ENCODE results near the gene PPP1R12A. TPM values are rescaled to one million over a fixed set of nuclear protein-coding genes. Genes with fewer than 3 reads are reported as not detected.
A peak's percentile ranks its signal among the peaks of the same experiment; 100 is the strongest.
"Not testable (repeated sequence)": the region's sequence is repeated elsewhere in the genome, so short reads cannot be mapped to it uniquely, and the experiment has no call there.

Gene PPP1R12A
- total RNA-seq, 2 experiments from 2014 or later, result 104 to 108 TPM

- H3K4me1 Mint-ChIP-seq, result peaks cover 19% of the 10 kb centered on the region
- CTCF ChIA-PET, result no interaction called here
Observed at GRCh38 chr12:79897617-79898016, 37.3 kb downstream of the PPP1R12A start.

GRCh38 chr12:79895804-79896203 is 39.1 kb downstream of the PPP1R12A start:
- peaks cover 24% of the 10 kb centered on the region for H3K36me3 Mint-ChIP-seq
- no peak for ATAC-seq

More at GRCh38 chr12:79897617-79898016, 37.3 kb downstream of the PPP1R12A start:
- ATAC-seq, result no peak
- Mint-ChIP-seq H3K27me3 (no peaks in the 10 kb centered on the region), H3K27ac (no peak overlapping the region), H3K4me3 (no peak overlapping the region), H3K9me3 (ENCODE audit: low read depth) (no peaks in the 10 kb centered on the region), H3K36me3 (peaks cover 21% of the 10 kb centered on the region)
- DNase-seq, result no peak

GRCh38 chr12:79895071-79895470 is 39.8 kb downstream of the PPP1R12A start:
- no peak overlapping the region for H3K4me3 Mint-ChIP-seq
- H3K36me3 Mint-ChIP-seq, result peaks cover 23% of the 10 kb centered on the region
- ATAC-seq (no peak), DNase-seq (no peak)
- no peaks in the 10 kb centered on the region for H3K27me3 Mint-ChIP-seq
- no peak overlapping the region for H3K27ac Mint-ChIP-seq
- peaks cover 2% of the 10 kb centered on the region for H3K9me3 Mint-ChIP-seq (ENCODE audit: low read depth)
- CTCF ChIA-PET, result interaction anchor here (1.2 to 1.3 kb wide), 2 partner anchors 11 to 39 kb away, joined by 3 to 5 read pairs; no protein-coding TSS in a partner anchor
- peaks cover 12% of the 10 kb centered on the region for H3K4me1 Mint-ChIP-seq

More at GRCh38 chr12:79895804-79896203, 39.1 kb downstream of the PPP1R12A start:
- Mint-ChIP-seq H3K9me3 (ENCODE audit: low read depth) (peaks cover 2% of the 10 kb centered on the region), H3K27ac (no peak overlapping the region), H3K4me3 (no peak overlapping the region), H3K27me3 (no peaks in the 10 kb centered on the region), H3K4me1 (peaks cover 15% of the 10 kb centered on the region)
- CTCF ChIA-PET, result interaction anchor here (1.2 to 1.3 kb wide), 2 partner anchors 10 to 38 kb away, joined by 3 to 5 read pairs; no protein-coding TSS in a partner anchor
- no peak for DNase-seq

- peaks cover 17% of the 10 kb centered on the region for H3K36me3 Mint-ChIP-seq
- no peak overlapping the region for H3K27ac Mint-ChIP-seq
- DNase-seq (no peak), ATAC-seq (no peak)
- H3K27me3 Mint-ChIP-seq, result no peaks in the 10 kb centered on the region
- peaks cover 2% of the 10 kb centered on the region for H3K9me3 Mint-ChIP-seq (ENCODE audit: low read depth)
- CTCF ChIA-PET, result no interaction called here
- no peak overlapping the region for H3K4me3 Mint-ChIP-seq
- H3K4me1 Mint-ChIP-seq, result peaks cover 10% of the 10 kb centered on the region
Observed at GRCh38 chr12:79891506-79892162, 43.3 kb downstream of the PPP1R12A start.

GRCh38 chr12:79887890-79888289 is 47.0 kb downstream of the PPP1R12A start:
- Mint-ChIP-seq H3K4me1 (peaks cover 19% of the 10 kb centered on the region), H3K9me3 (ENCODE audit: low read depth) (peaks cover 2% of the 10 kb centered on the region), H3K27ac (no peak overlapping the region), H3K27me3 (no peaks in the 10 kb centered on the region), H3K4me3 (no peak overlapping the region), H3K36me3 (peaks cover 13% of the 10 kb centered on the region)
- ATAC-seq, result no peak
- no peak for DNase-seq
- CTCF ChIA-PET, result interaction anchor here (1.0 to 1.3 kb wide), 2 partner anchors 35 to 299 kb away, joined by 3 read pairs; no protein-coding TSS in a partner anchor

GRCh38 chr12:79886917-79887519 is 47.9 kb downstream of the PPP1R12A start:
- no peak overlapping the region for H3K27ac Mint-ChIP-seq
- CTCF ChIA-PET, result interaction anchor here (0.7 to 1.0 kb wide), 3 partner anchors 41 to 300 kb away, joined by 3 to 4 read pairs (median 3); no protein-coding TSS in a partner anchor
- peaks cover 2% of the 10 kb centered on the region for H3K9me3 Mint-ChIP-seq (ENCODE audit: low read depth)
- DNase-seq (no peak), ATAC-seq (peak; percentile 78)
- H3K4me1 Mint-ChIP-seq, result peaks cover 26% of the 10 kb centered on the region
- H3K27me3 Mint-ChIP-seq, result no peaks in the 10 kb centered on the region
- H3K36me3 Mint-ChIP-seq, result peaks cover 13% of the 10 kb centered on the region
- H3K4me3 Mint-ChIP-seq, result no peak overlapping the region

GRCh38 chr12:79885911-79886490 is 48.9 kb downstream of the PPP1R12A start:
- Mint-ChIP-seq H3K36me3 (peaks cover 6% of the 10 kb centered on the region), H3K27me3 (no peaks in the 10 kb centered on the region), H3K4me1 (peaks cover 36% of the 10 kb centered on the region), H3K9me3 (ENCODE audit: low read depth) (no peaks in the 10 kb centered on the region), H3K4me3 (no peak overlapping the region), H3K27ac (no peak overlapping the region)
- CTCF ChIA-PET, result interaction anchor here (0.7 to 1.0 kb wide), 3 partner anchors 42 to 301 kb away, joined by 3 to 4 read pairs (median 3); no protein-coding TSS in a partner anchor
- DNase-seq (no peak), ATAC-seq (no peak)

- no peak overlapping the region for H3K27ac Mint-ChIP-seq
- peaks cover 42% of the 10 kb centered on the region for H3K4me1 Mint-ChIP-seq
- no peaks in the 10 kb centered on the region for H3K9me3 Mint-ChIP-seq (ENCODE audit: low read depth)
- CTCF ChIA-PET, result no interaction called here
- H3K36me3 Mint-ChIP-seq, result peaks cover 10% of the 10 kb centered on the region
- H3K4me3 Mint-ChIP-seq, result no peak overlapping the region
- no peak for ATAC-seq
- DNase-seq, result no peak
- H3K27me3 Mint-ChIP-seq, result no peaks in the 10 kb centered on the region
Observed at GRCh38 chr12:79884401-79885006, 50.4 kb downstream of the PPP1R12A start.

- Mint-ChIP-seq H3K4me3 (no peak overlapping the region), H3K9me3 (ENCODE audit: low read depth) (no peaks in the 10 kb centered on the region), H3K36me3 (peaks cover 17% of the 10 kb centered on the region), H3K4me1 (peaks cover 43% of the 10 kb centered on the region), H3K27ac (no peak overlapping the region), H3K27me3 (no peaks in the 10 kb centered on the region)
- ATAC-seq (no peak), DNase-seq (no peak)
- CTCF ChIA-PET, result no interaction called here
Observed at GRCh38 chr12:79883216-79883615, 51.7 kb downstream of the PPP1R12A start.

GRCh38 chr12:79881351-79881750 is 53.5 kb downstream of the PPP1R12A start:
- H3K27me3 Mint-ChIP-seq, result no peaks in the 10 kb centered on the region
- CTCF ChIA-PET, result interaction anchor here (1.3 kb wide), 1 partner anchor 306 kb away, joined by 3 read pairs; no protein-coding TSS in a partner anchor
- H3K27ac Mint-ChIP-seq, result no peak overlapping the region
- H3K36me3 Mint-ChIP-seq, result peaks cover 25% of the 10 kb centered on the region
- H3K4me3 Mint-ChIP-seq, result no peak overlapping the region
- no peak for ATAC-seq
- no peak for DNase-seq
- peaks cover 42% of the 10 kb centered on the region for H3K4me1 Mint-ChIP-seq
- H3K9me3 Mint-ChIP-seq (ENCODE audit: low read depth), result no peaks in the 10 kb centered on the region

- ATAC-seq; H3K9me3 Mint-ChIP-seq (ENCODE audit: low read depth); H3K27ac Mint-ChIP-seq; H3K27me3 Mint-ChIP-seq; H3K4me3 Mint-ChIP-seq; CTCF ChIA-PET; DNase-seq: not testable (repeated sequence)
- Mint-ChIP-seq H3K4me1 (peaks cover 42% of the 10 kb centered on the region), H3K36me3 (peaks cover 31% of the 10 kb centered on the region)
Observed at GRCh38 chr12:79878506-79878905, 56.4 kb downstream of the PPP1R12A start.

GRCh38 chr12:79877246-79877645 is 57.7 kb downstream of the PPP1R12A start:
- no peak overlapping the region for H3K4me3 Mint-ChIP-seq
- H3K4me1 Mint-ChIP-seq, result peaks cover 38% of the 10 kb centered on the region
- DNase-seq (no peak), ATAC-seq (no peak)
- H3K9me3 Mint-ChIP-seq (ENCODE audit: low read depth), result no peaks in the 10 kb centered on the region
- no peak overlapping the region for H3K27ac Mint-ChIP-seq
- CTCF ChIA-PET, result no interaction called here
- H3K36me3 Mint-ChIP-seq, result peaks cover 36% of the 10 kb centered on the region
- no peaks in the 10 kb centered on the region for H3K27me3 Mint-ChIP-seq

- H3K36me3 Mint-ChIP-seq, result peaks cover 50% of the 10 kb centered on the region
- no peak for ATAC-seq
Observed at GRCh38 chr12:79874665-79875064, 60.2 kb downstream of the PPP1R12A start.

More at GRCh38 chr12:79874665-79875064, 60.2 kb downstream of the PPP1R12A start:
- Mint-ChIP-seq H3K27me3 (no peaks in the 10 kb centered on the region), H3K4me3 (no peak overlapping the region), H3K27ac (no peak overlapping the region), H3K4me1 (peaks cover 18% of the 10 kb centered on the region), H3K9me3 (ENCODE audit: low read depth) (no peaks in the 10 kb centered on the region)
- DNase-seq, result no peak
- CTCF ChIA-PET, result no interaction called here
